Prostate gland (tissue), 2 donors: Measurements from ENCODE around the gene MS4A15. TPM values are rescaled to one million over a fixed set of nuclear protein-coding genes. Genes with fewer than 3 reads are reported as not detected.
"Not testable (repeated sequence)": the region's sequence is repeated elsewhere in the genome, so short reads cannot be mapped to it uniquely, and the experiment has no call there.

ENCODE experiments used
- DNase-seq: peaks from one replicate; pipeline ENCODE4 v3.0.0-alpha.2; 2019; ENCODE audit warnings: low spot score
- H3K27ac ChIP-seq, 2 donors: fragments of 200-600 bp; sonication (generic); 2 replicates each; pipeline ENCODE4 v1.5.1; 2017 to 2019
- H3K27me3 ChIP-seq: fragments of 200-600 bp; sonication (generic); replicated peaks from 2 replicates; pipeline ENCODE4 v1.5.1; 2019; ENCODE audit not compliant: insufficient read depth
- H3K36me3 ChIP-seq, 2 donors: fragments of 200-600 bp; sonication (generic); 1 replicate in 1 of 2; 2 replicates in 1 of 2; pipeline versions ENCODE4 v1.5.1 to v1.8.1; 2017 to 2019
- H3K4me1 ChIP-seq: fragments of 200-600 bp; sonication (generic); replicated peaks from 2 replicates; pipeline ENCODE4 v1.5.1; 2019
- H3K4me3 ChIP-seq, 2 donors: fragments of 200-600 bp; sonication (generic); 2 replicates each; pipeline ENCODE4 v1.5.1; 2017 to 2019
- H3K9me3 ChIP-seq: fragments of 200-600 bp; sonication (generic); 2 replicates; pipeline ENCODE4 v1.5.1; 2017
- POLR2A ChIP-seq: fragments of 450-650 bp; IDR thresholded peaks from one replicate; pipeline ENCODE4 v1.6.1; 2016; ENCODE audit warnings: antibody characterized with exemption, mild to moderate bottlenecking
- POLR2AphosphoS5 ChIP-seq: sonication (generic); formaldehyde crosslinking; IDR thresholded peaks from one replicate; pipeline ENCODE4 v1.6.1; 2017; ENCODE audit warnings: antibody characterized with exemption
- WGBS: methylation state at CpG from one replicate; pipeline ENCODE4 v1.1.5; 2018; 5-methylcytosine and 5-hydroxymethylcytosine counted together
- intact Hi-C: fragments of 100-400 bp; cut with DNase I; formaldehyde crosslinking; loops from one replicate; pipeline ENCODE4 v1.14.2; 2022
- total RNA-seq, 2 donors: library from RNA; depleted of rRNA; stranded (reverse); fragments of >200 nt; gene quantifications; one replicate each; pipeline ENCODE4 v1.1.0, GENCODE V29; 2016
- TF ChIP-seq, protein P1 (sequence below), 4 experiments: fragments of 200-600 bp in 2 of 4; fragments of 450-650 bp in 2 of 4; sonication (generic) in 2 of 4; IDR thresholded peaks; 1 replicate in 3 of 4; 2 replicates in 1 of 4; pipeline ENCODE4 v1.5.1; 2016 to 2019; ENCODE audit warnings: antibody characterized with exemption in 4 of 4, mild to moderate bottlenecking in 2 of 4, moderate library complexity in 2 of 4

MS4A15 gene, protein sequence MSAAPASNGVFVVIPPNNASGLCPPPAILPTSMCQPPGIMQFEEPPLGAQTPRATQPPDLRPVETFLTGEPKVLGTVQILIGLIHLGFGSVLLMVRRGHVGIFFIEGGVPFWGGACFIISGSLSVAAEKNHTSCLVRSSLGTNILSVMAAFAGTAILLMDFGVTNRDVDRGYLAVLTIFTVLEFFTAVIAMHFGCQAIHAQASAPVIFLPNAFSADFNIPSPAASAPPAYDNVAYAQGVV
- total RNA-seq: not detected

DNA sequence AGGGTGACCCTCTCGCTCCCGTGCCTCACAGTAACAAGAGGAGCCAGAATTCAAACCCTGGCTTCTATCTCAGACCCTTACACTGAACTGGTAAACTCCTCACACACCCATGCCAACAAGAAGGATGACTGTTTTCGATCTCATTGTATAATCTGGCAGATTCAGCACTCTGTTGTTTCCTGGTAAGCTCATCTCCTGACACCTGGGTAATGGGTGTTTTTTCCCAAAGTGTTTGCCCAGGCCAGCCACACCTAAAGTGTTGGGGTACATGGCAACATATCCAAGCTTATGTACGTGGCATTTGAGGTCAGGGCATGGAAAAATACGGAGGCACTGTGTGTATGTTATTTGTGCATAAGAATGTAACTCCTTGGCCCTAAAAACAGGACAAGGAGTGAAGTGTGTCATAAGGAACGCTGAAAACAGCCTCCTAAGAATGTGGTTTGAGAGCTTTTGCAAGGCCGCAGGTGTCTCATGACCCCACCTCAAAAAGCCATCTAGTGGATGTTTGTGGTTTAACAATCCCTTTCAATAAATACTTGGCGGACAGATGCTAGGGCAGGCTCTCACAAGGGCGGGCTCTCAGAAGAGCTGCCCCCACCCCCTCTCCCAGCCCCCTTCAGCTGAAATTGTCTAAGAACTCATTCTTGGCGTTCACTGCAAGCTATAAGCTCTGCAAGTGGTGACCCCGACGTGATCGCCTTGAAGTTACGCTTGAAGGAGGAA lies at the start of gene MS4A15:
Gene MS4A15, plus strand, starts transcription at position 561 of the 726 bp plus-strand sequence. CDS start 6,867 bp downstream, outside the sequence.
- Histone ChIP-seq H3K27me3 (no peaks in the 10 kb centered on the region), H3K4me3 (no peak within 1 kb of the TSS), H3K36me3 (no peaks in the 10 kb centered on the region), H3K4me1 (no peaks in the 10 kb centered on the region), H3K9me3 (no peaks in the 10 kb centered on the region), H3K27ac (no peak within 1 kb of the TSS)
- intact Hi-C loops: no loop called here
- 71% methylated on average over 14 of the region's 14 CpGs for WGBS
- DNase-seq: no peak
- TF ChIP-seq, protein P1, sequence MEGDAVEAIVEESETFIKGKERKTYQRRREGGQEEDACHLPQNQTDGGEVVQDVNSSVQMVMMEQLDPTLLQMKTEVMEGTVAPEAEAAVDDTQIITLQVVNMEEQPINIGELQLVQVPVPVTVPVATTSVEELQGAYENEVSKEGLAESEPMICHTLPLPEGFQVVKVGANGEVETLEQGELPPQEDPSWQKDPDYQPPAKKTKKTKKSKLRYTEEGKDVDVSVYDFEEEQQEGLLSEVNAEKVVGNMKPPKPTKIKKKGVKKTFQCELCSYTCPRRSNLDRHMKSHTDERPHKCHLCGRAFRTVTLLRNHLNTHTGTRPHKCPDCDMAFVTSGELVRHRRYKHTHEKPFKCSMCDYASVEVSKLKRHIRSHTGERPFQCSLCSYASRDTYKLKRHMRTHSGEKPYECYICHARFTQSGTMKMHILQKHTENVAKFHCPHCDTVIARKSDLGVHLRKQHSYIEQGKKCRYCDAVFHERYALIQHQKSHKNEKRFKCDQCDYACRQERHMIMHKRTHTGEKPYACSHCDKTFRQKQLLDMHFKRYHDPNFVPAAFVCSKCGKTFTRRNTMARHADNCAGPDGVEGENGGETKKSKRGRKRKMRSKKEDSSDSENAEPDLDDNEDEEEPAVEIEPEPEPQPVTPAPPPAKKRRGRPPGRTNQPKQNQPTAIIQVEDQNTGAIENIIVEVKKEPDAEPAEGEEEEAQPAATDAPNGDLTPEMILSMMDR (IDR thresholded peaks at IDR 0.05): no peak
- TF ChIP-seq POLR2AphosphoS5 (no peak), POLR2A (no peak)

DNA sequence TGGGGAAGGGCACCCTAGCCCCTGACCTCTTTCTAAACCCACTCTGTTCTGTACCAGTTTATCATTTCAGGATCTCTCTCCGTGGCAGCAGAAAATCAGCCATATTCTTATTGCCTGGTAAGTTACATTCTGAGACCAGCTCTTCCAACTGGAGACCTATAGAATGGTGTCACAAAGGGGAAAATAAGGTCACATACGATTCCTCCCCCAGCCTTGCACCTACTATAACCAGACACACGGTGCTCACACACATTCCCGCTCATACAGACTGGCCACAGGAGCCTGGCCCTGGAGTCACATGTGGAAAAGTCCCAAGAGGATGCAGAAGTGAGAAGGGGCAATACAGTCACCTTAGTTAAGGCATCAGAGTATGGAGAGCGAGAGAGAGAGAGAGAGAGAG lies 49.7 kb upstream of the MS4A15 start:
- Histone ChIP-seq H3K9me3 (no peaks in the 10 kb centered on the region), H3K4me3 (no peak overlapping the region), H3K4me1 (no peaks in the 10 kb centered on the region), H3K27me3 (no peaks in the 10 kb centered on the region), H3K36me3 (no peaks in the 10 kb centered on the region), H3K27ac (no peak overlapping the region)
- no peak for DNase-seq
- TF ChIP-seq, protein P1 (IDR thresholded peaks at IDR 0.05): no peak
- TF ChIP-seq POLR2AphosphoS5 (no peak), POLR2A (no peak)
- intact Hi-C loops: no loop called here
- WGBS: 73% methylated on average over 5 of the region's 5 CpGs

DNA sequence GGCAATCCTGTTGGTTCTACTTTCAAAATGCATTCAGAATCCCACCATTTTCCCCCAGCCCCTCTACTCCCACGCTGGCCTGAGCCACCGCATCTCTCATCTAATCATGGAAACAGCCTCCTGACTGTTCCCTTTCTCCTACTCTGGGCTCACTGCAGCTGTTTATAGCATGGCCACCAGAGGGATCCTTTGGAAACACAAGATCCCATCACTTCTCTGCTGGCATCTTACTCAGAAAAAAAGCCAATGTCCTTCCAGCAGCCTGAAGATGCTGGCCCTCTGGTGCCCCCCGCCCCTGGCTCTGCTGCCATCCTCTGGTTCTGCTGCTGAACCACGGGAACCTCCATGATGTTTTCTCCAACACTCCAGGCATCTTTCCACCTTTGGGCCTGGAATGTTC lies 46.2 kb upstream of the MS4A15 start:
- Histone ChIP-seq H3K4me1 (no peaks in the 10 kb centered on the region), H3K27me3 (no peaks in the 10 kb centered on the region), H3K36me3 (no peaks in the 10 kb centered on the region), H3K27ac (no peak overlapping the region), H3K4me3 (no peak overlapping the region), H3K9me3 (no peaks in the 10 kb centered on the region)
- DNase-seq: no peak
- TF ChIP-seq POLR2A (no peak), POLR2AphosphoS5 (no peak)
- TF ChIP-seq, protein P1 (IDR thresholded peaks at IDR 0.05): no peak
- intact Hi-C loops: no loop called here
- WGBS: 69% methylated on average over 4 of the region's 4 CpGs

DNA sequence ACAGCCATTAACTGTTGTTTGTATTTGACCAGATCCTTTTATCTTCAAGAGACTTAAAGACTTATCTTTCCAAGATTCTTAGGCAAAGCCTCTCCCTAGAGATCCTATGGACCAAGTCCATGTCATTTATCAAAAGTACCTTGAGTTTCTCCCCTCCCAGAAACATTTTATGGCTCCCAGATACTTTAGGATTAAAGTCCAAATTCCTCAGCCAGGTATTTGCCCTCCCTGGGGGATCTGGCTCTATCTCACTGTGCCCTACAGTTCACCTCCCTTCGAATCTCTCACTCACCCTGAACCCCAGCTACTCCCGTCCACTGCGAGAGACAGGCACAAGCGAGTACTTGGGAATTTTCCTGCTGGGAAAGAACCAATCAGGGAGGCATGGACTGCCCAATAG lies 45.4 kb upstream of the MS4A15 start:
- H3K36me3 ChIP-seq: no peaks in the 10 kb centered on the region
- H3K27me3 ChIP-seq: no peaks in the 10 kb centered on the region
- TF ChIP-seq POLR2AphosphoS5 (no peak), POLR2A (no peak)
- TF ChIP-seq, protein P1 (IDR thresholded peaks at IDR 0.05): no peak
- no peak for DNase-seq
- H3K27ac ChIP-seq: no peak overlapping the region
- no peak overlapping the region for H3K4me3 ChIP-seq
- H3K4me1 ChIP-seq: no peaks in the 10 kb centered on the region
- 80% methylated on average over 4 of the region's 4 CpGs for WGBS
- intact Hi-C loops: no loop called here
- no peaks in the 10 kb centered on the region for H3K9me3 ChIP-seq

DNA sequence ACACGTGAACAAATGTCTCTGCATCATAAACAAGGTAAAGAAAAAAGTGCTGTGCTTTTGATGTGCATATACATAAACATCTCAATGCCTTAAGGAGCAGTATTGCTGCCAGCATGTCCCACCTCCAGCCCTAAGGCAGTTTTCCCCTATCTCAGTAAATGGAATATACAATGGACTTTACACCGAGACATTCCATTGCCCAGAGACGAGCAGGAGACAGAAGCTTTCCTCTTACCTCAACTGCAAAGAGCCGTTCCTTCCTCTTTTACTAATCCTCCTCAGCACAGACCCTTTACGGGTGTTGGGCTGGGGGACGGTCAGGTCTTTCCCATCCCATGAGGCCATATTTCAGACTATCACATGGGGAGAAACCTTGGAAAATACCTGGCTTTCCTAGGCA lies 43.2 kb upstream of the MS4A15 start:
- DNase-seq, H3K27ac ChIP-seq, H3K36me3 ChIP-seq, H3K4me1 ChIP-seq, H3K9me3 ChIP-seq, intact Hi-C loops, H3K27me3 ChIP-seq, H3K4me3 ChIP-seq: not testable (repeated sequence)
- 63% methylated on average over 6 of the region's 6 CpGs for WGBS
